Gastrocnemius medialis (tissue), 4 donors: Measurements from ENCODE around the gene ZP4.

Experiments
- CTCF ChIP-seq, 5 experiments: fragments of 450-650 bp in 3 of 5; fragments of 200-600 bp in 2 of 5; sonication (generic) in 2 of 5; IDR thresholded peaks in 4 of 5; conservative IDR thresholded peaks in 1 of 5; 1 replicate in 4 of 5; 2 replicates in 1 of 5; pipeline ENCODE4 v1.5.1; 2016 to 2019; ENCODE audit warnings: antibody characterized with exemption in 5 of 5, mild to moderate bottlenecking in 3 of 5, moderate library complexity in 3 of 5
- POLR2A ChIP-seq, 2 donors: fragments of 450-650 bp; IDR thresholded peaks; one replicate each; pipeline ENCODE4 v1.6.1; 2017; ENCODE audit warnings: antibody characterized with exemption in 2 of 2, mild to moderate bottlenecking in 2 of 2, moderate library complexity in 2 of 2

GRCh38 chr1:237903961-237904360 lies 13.2 kb upstream of the ZP4 start:
- TF ChIP-seq POLR2A (IDR thresholded peaks at IDR 0.05), result no peak
- TF ChIP-seq CTCF (IDR thresholded peaks at IDR 0.05 in 4 of 5, conservative IDR thresholded peaks at IDR 0.05 in 1 of 5), result no peak
